Epidermal melanocyte (primary cell): ENCODE data around the gene CPM.

ENCODE experiments used
- DNase-seq: peaks from one replicate; pipeline ENCODE4 v3.0.0; 2011; ENCODE audit warnings: low spot score; ENCODE audit not compliant: insufficient read length

The CPM gene

DNA sequence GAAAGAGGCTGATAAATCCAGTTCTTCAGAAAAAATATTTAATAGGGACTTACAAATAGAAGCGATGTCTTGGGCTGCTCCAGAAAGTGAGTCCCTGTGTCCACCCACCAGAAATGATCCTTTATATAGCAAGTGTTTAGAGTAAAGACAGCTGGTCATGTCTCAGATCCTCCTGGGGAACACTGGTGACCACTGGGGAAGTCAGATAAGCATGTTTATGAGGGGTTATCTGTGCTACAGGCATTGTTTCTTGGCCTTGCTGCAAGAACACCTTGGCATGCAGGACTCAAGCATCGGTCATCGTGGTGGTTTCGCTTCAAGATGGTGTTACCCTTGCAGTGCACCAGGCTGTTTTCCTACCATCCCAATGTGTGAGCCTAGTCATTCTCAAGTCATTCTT, 27.2 kb downstream of the CPM start:
- no peak for DNase-seq

DNA sequence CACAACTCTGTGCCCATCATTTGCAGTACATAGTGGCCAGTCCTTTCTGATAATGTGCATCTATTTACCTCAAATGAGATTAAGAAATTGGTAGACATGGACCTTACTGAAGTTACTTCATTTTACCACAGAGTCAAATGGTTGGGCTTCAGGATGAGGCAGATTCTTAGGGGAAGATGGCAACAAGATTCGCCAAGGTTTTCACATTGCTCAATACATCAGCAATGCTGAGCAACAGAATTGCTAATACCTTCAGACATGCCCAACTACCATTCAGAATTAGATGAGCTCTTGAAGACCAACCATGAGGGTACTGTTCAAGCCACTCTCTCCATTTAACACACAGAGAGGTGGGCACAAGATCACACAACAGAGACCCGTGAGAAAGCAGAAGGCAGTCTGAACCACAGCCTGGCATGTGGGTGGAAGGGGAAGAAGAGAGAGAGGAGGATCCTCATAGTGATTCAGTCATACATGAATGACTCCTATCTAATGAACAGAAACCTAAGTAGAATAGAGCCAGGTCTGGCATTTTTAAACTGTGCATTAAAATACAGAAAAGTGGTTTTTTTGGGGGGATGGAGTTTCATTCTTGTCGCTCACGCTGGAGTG, 28.5 kb downstream of the CPM start:
- DNase-seq, result no peak

DNA sequence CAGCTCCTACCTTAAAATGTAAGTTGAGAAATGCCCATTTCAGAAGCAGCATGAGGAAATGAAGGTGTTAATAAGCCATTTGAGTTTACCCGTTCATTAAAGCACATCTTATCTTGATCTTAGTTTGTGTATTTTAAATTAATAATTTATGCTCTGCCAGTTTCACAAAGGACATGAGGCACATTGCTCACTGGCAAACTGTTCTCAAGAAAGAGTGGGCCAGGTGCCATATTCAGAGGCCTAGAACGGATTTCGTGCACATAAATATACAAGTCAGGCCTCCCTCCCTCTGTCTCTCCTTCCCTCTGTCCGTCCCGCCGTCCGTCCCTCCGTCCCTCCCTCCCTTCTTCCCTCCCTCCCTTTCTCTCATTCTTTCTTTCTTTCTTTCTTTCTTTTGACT, 29.5 kb downstream of the CPM start:
- no peak for DNase-seq

DNA sequence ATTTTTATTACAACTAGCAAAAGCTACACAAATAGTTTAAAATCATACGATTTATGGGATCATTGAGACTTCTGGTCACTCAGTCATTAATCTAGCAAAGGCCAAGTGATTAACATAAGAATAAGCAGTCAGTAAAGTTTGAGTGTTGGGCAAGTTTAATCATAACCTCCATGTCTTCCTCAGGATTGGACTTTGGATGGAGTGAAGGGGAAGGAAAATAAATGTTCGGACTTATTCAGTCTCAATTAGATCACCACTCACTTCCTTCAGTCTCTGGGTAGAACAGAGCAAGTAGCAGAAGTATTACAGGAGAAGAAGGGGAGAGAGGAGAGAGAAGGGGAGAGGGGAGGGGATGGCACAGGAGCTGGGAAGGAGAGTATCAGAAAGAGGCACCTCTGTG, 31.4 kb downstream of the CPM start:
- no peak for DNase-seq

DNA sequence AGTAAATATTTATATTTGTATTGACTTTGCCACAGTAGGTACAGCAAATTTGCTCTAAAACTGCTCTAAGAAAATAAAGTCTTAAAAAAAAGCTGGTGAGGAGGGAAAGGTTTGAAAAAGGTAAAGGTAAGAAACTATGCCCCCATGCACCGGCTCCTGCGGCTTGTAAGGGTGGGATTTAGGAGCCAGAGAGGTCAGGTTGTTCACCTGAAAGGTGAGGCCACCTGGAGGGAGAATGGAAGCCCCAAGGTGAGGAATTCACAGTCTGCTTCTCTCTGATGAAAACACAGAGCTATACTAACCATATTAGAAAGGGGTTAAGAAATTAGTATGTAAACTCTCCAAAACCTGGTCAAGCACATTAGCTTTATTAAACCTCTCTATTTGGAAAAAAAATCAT, 31.8 kb downstream of the CPM start:
- no peak for DNase-seq

DNA sequence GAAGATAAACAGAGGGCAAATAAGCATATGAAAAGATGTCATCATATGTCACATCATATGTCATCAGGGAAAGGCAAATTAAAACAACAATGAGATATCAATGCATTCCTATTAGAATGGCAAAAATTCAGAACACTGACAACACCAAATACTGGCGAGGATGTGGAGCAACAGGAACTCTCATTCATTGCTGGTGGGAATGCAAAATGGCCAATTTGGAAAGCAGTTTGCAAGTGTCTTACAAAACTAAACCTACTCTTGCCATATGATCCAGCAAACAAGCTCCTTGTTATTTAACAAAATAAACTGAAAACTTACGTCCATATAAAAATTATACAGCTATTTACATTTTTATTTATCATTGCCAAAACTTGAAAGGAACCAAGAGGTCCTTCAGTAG, 32.7 kb downstream of the CPM start:
- DNase-seq, result no peak

DNA sequence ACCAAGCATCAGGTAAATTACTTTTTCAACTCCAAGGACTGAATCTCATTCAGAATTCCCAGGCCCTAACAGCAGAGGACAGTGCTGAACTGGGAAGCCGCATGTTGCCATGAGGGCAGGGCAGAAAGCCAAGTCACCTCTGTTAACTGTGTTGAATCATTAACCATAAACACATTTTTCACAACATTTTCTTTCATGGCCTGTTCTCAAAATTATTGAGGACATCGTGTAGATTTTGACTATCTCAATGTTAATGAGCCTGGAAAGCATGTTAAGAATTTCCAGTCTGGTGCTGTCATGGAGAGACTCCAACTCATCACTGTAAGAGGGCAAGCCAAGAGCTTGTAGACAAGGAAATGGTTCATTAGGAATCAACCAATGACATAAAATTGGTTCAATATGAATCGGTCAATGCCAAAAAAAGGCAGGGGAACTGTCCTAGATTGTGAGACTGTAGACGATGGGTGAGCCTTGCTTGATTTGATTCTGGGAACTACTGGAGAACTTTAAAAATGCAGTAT, 33.7 kb downstream of the CPM start:
- DNase-seq, result no peak

DNA sequence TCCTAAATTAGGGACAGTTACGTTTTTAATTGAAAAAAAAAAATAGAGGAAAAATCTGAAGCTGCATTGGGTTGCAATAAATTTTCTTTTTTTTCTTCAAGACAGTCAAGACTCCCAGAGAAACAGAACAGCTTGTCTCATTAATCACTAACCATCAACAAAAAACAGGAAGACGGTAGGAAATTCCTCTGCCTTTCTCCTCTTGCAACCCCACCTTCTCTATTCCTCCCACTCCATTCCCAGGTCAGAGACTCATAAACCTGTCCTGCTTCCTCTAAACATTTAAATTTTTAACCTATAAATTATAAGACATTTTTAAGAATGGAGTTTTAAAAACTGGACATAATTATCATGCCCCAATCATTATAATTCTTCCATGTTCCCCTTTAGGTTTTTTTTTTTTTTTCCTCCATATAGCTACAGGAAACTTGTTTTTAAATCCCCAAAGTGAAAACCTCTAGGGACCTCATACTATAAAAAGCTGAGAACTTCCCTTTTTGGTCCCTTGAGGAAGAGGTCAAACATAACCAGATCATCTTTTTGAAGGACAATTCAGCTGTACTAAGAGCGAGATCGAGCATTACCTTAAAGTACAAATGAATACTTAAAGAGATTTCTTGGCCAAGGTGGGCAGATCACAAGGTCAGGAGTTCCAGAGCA, 36.0 kb downstream of the CPM start:
- no peak for DNase-seq

DNA sequence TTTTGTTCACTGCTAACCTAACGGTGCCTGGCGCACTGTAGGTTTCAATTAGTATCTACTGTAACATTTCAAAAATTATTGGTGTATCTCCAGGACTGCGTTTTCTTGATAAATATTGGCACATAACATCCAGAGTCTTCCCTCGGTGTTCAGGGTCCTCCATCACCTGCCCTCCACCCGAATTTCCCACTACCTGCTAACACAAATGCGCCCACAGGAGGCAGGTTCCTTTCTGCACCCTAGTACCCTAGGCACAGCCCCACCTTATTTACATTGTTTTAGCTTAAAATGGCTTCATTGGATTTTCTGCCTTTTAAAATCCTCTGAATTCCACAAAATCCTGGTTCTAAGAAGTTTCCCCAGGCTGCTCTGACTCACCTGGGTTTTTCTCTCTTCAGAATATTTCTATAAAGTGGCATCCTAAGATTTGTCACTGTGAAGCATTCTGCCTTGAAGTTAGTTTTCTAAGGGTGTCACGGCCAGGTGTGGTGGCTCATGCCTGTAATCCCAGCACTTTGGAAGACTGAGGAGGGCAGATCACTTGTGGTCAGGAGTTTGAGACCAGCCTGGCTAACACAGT, 38.6 kb downstream of the CPM start:
- DNase-seq, result no peak

DNA sequence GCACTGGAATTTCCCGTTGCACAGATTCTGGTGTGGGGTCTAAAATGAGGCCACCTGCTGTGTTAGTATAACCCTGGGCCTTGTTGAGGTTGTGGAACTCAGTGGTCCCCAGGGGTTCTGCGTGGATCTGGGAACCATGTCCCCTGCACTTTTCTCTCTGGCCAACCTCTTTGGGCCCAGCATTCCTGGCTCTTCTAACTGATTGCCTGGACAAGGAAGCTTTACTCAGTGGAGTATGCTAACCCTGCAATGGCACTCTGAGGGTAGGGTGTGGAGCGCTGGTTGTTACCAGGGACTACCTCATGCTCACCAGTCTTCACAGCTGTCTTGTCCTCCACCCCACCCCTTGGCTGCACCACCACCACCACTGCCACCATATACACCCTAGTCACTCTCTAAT, 39.2 kb downstream of the CPM start:
- no peak for DNase-seq

DNA sequence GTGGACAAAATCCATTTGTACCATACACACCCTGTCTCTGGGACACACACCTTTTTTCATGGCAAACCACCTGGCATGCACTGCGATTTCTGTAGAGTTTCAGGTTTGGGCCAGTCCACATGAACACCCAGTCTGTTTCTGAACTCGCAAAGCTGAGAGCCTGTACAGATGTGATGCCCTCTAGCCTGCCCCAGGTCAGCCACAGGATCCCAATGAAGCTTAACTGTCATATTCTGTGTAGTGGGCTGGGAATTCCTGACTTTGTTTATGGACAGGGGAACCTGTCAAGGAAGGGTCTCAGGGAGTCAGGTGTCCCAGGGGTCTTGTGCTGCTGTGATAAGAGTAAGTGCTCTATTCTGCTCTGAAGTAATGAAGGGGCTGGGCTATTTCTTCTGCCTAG, 39.8 kb downstream of the CPM start:
- no peak for DNase-seq

DNA sequence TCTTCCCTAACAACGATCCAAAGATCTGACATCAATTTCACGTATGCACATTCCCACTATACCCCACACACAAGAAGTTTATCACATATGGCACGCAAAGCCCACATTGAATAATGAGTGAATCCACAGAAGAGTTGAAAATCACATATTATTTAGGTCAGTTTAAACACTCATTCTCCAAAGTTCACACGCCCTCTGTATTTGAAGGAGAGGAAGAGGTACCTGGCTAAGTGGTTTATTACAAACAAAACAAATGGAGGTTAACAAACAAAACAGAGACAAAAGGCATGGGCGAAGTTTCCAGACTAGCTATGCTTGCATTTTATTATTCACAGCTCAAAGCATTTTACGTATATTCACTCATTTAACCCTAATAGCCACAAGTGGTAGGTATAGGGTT, 41.8 kb downstream of the CPM start:
- no peak for DNase-seq

DNA sequence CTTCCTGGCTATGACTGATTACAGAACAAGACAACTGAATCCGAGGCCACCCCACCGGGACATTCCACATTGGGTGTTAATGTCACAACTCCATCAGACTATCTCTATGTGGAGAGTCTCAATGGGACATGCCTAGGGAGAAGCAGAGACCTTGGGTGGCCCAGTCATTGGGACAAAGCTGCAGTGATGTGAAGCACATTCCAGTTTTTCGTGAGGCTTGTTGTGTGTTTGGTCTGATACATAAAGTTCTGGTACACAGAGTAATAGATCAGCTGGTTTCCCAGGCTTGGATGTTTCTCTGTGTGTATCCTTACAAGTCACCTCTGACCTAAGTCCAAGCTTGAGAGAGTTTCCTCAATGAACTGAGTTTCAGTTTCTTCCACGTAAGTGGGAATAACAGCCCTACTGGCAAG, 42.3 kb downstream of the CPM start:
- DNase-seq, result no peak

DNA sequence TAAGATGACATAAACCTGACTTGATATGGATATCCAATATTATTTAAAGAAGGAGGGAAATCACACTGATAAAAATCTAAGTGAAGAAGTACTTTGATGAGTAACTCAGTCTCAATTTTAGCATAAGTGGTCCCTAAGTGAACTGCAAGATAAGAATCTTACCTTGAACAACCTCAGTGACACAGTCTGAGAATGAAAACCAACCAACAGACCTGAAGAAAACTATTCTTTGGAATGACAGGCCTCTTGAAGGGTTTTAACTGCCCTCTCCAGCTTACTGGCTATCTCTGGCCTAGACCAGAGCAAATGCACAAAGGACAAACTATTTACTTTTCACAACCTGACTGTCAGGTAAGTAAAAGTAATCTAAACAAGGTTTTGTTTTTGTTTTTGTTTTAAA, 44.7 kb downstream of the CPM start:
- DNase-seq, result no peak

DNA sequence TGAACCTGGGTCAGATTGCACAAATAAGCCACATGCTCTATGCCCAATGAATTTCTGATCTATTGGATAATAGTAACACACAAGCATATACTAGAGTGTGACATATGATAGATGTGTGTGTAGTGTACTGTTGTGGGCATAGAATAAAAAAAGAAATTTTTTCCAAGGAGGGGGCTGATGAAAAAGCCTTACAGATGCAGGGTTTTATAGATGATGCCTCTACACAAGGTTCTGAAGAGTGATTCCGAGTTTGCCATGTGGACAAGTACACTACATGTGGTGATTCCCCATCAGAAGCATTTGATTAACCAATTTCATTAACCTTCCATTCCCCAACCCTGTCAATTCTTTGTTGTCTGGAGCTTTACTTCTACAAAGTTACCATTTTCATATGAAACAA, 45.3 kb downstream of the CPM start:
- no peak for DNase-seq

DNA sequence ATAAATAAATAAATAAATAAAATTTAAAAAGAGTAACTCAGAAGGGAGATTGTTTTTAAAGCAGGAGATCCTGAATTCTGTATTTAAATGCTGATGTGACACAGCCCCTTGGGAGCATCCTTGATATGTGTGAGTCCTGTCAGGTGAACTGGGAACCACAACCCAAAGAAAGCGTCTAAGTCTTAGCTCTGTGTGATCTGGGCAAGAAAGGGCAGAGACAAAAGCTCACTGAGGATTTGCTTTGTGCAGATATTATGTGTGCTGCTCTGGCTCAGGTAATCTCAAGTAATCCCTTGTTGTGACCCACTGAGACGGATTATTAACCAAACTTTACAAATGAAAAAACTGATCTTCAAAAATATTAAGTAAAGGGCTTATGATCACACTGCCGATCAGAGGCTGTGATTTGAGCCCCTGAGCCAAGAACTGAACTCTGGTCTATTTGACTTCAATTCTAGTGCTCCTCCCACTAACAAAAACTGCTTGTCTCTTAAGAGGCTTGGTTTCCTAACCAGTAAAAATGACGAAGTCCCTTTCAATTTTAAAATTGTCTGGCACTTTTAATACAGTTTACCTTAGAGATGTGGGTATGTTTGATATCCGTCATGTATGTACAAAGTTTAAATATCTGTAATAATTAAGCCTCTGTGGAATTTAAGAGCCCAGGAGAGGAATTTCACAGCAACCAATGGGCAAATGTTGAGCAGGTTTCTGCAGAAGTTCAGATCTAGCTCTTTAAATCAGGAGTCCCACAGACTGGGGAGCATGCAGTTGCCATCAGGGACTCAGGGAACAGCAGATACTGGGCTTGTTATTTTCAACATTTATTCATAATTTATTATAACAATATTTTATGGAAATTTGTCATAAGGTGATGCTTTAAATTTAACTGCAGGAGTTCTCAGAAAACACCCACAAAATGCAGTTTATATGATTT, 46.1 kb downstream of the CPM start:
- DNase-seq, result no peak

DNA sequence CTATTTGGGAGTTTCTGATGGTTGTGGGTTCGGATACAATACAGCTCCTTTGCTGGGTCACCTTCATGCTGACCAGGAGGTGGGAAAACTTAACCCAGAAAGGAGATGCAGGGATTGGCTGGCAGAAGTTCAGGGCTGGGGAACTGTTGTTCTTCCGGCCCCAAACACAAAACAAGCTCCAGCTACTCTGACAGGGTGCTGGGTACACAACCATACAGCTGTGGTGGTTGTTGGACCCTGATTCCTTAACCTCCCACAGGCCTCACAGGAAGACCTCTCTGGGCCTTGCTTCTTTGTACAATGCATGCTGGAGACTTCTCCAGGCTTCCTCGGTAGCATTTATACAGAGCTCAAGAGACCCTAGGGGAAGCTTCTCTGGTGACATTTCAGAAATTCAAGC, 47.6 kb downstream of the CPM start:
- no peak for DNase-seq

DNA sequence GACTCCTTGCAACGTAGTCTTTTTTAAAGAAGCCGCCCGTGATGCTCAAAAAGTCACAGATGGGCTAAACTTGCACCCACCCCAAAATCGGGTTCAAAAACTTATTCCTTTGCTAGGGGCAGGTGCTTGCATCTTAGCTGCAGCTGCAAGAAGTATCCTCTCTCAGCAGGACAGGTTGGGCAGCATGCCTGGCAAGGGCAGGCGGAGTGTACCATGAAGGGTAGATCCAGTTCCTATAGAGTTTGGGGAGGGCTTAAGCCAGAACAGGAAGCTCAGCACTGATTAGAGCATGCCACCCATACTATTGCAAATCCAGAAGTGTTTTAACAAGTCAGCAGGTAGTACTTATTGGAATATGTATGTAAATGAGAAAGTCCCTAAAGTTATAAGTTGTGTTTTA, 48.7 kb downstream of the CPM start:
- DNase-seq, result no peak

DNA sequence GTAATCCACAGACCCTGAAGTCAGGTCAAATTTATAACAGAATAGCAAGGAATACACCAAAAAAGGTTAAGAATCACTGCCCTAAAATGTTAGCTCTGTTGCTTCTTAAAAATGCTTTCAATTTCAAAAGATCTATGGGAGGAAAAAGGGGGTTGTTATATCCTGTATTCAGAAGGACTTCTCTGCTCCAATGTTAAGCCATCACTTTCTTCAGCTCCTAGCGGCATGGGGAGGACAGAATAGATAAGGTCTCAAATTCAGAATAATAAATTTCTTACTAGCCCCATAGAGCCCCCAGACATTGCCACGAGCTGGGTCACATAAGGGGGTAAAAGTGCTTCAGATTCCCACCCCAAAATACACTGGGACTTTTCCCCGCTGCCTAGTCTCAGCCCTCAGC, 49.8 kb downstream of the CPM start:
- DNase-seq, result no peak

DNA sequence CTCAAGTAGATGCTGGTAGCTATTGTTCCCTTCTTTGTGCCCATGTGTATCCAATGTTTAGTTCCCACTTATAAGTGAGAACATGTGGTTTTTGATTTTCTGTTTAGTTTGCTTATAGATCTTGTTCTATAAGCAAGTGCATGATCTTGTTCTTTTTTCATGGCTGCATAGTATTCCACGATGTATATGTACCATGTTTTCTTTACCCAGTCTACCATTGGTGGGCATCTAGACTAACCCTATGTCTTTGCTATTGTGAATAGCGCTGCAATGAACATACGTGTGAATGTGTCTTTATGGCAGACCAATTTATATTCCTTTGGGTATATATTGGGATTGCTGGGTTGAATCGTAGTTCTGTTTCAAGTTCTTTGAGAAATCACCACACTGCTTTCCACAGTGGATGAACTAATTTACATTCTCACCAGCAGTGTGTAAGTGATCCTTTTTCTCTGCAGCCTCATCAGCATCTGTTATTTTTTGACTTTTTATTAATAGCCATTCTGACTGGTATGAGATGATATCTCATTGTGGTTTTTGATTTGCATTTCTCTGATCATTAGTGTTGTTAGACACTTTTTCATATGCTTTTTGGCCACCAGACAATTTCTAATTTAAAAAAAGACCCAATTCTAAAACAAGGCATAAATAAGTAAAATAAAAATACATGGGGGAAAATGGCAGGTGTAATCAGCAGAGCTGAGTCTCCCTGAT, 50.6 kb downstream of the CPM start:
- no peak for DNase-seq

DNA sequence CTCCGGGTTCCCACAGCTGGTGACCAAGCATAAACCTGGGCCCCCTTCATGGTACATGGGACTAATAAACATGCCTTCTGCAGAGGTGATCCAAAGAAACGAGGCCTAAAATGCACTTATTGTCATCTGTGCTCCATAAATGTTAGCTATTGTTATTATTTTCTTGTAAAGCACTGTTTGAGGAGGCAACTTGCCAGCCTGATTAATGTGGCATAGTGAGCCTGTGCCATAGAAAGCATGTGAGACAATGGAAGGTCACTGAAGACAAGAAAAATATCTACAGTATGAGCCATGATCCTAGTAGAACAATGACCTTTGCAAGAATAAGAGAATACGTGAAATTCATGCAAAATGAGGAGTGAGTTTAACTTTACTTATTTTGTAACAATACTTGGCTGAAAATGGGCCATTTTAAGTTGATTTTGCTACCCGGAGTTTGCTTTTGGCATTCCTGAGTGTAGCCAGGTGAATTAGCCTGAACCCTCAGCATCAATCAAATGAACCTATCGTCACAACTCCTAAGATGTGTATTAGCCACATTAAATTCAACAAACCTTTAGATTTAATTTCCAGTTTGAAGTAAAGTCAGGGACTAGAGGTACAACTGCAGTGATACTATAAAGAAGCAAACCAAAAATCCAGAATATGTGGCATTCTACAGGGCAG, 52.2 kb downstream of the CPM start:
- no peak for DNase-seq
